ENCODE results near the gene FBXO45. TPM values are rescaled to one million over a fixed set of nuclear protein-coding genes. Genes with fewer than 3 reads are reported as not detected.
A peak's percentile ranks its signal among the peaks of the same experiment; 100 is the strongest.
"Not testable (repeated sequence)": the region's sequence is repeated elsewhere in the genome, so short reads cannot be mapped to it uniquely, and the experiment has no call there.

The FBXO45 gene
- 0.64 TPM for total RNA-seq

- Histone ChIP-seq H3K4me3 (peak within 1 kb of the TSS; percentile 92 to 94), H3K27me3 (no peaks in the 10 kb centered on the region), H3K27ac (peak within 1 kb of the TSS; percentile 85 to 92), H3K9me3 (no peaks in the 10 kb centered on the region), H3K36me3 (no peaks in the 10 kb centered on the region), H3K4me1 (peaks cover 8 to 14% of the 10 kb centered on the region in 2 donors)
- intact Hi-C loops (cut with DNase I): loop anchor here (1.0 to 2.0 kb wide), 6 partner anchors 66 to 374 kb away; partner anchors contain the start of genes DYNLT2B, NCBP2, PCYT1A and RNF168
- DNase-seq (ENCODE audit: low spot score in 2 of 2): peak; percentile 86 to 96
- no peak for TF ChIP-seq CTCF (IDR thresholded peaks at IDR 0.05)
These were observed at the start of gene FBXO45, which contains the start of gene WDR53 for GRCh38 chr3:196568246-196569002. TSS of gene FBXO45 (plus strand) at chr3:196568660. CDS start at chr3:196568985, 325 bp downstream. TSS of gene WDR53 (minus strand) at chr3:196568554. CDS start at chr3:196561475, 7,079 bp downstream.

DNA sequence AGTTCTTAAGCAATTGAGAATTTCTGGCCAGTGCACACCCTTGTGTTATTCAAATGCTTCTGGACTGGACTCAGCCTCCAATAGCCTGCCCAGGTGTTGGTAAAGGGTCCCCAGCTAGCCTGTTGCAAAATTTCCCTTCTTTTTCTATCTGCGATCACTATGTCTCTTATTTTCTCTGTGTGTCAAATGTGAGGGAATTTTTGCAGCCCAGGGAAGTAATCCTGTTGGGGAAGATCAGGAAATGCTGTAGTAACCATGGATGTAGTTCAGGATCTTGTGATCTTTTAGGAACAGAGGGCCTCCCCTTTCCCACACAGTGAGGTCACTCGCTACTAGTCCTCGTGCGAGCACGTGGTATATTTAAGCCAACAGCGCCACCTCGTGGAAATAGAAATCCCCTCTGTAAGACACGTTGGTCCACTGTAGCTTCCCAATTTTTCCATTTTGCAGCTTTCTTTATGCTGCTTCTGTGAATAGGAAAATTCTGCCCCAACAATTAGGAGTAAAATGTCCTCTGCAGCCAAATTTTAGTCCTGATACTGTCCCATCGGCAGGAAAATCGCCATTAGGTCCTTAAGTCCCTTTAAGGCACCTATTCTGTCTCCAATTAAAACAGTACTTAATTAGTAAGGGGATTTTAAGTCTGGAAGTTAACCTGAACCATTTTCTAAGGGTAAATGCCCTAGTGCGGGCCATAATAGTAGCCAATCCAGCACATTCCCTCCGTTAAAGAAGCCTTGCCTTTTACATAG, 49.3 kb upstream of the FBXO45 start:
- no peaks in the 10 kb centered on the region for H3K36me3 ChIP-seq
- intact Hi-C loops (cut with DNase I): no loop called here
- no peaks in the 10 kb centered on the region for H3K27me3 ChIP-seq
- peak in 1 of 2 donors; percentile 68 for DNase-seq (ENCODE audit: low spot score in 2 of 2)
- no peak overlapping the region for H3K27ac ChIP-seq
- H3K9me3 ChIP-seq: peaks cover 17 to 31% of the 10 kb centered on the region in 2 donors
- no peak overlapping the region for H3K4me3 ChIP-seq
- peak in 1 of 3 experiments; percentile 40 for TF ChIP-seq CTCF (IDR thresholded peaks at IDR 0.05)
- no peaks in the 10 kb centered on the region for H3K4me1 ChIP-seq

GRCh38 chr3:196519718-196520082, 48.8 kb upstream of the FBXO45 start:
- no peak for DNase-seq (ENCODE audit: low spot score in 2 of 2)
- intact Hi-C loops (cut with DNase I): no loop called here
- Histone ChIP-seq H3K4me1 (no peaks in the 10 kb centered on the region), H3K4me3 (no peak overlapping the region), H3K27ac (no peak overlapping the region), H3K27me3 (no peaks in the 10 kb centered on the region), H3K9me3 (peaks cover 17 to 31% of the 10 kb centered on the region in 2 donors), H3K36me3 (no peaks in the 10 kb centered on the region)
- TF ChIP-seq CTCF (IDR thresholded peaks at IDR 0.05): no peak

DNA sequence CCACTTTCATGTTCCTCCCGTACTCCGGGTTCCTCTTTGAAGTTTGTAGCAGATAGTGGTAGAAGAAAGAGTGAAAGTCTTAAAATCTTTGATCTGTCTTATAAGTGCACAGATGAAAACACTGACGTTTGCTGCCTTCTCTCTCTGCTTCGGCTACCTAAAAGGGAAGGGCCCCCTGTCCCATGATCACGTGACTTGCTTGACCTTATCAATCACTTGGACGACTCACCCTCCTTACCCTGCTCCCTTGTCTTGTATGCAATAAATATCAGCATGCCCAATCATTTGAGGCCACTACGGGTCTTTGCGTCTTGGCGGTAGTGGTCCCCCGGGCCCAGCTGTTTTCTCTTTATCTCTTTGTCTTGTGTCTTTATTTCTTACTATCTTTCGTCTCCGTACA, 47.2 kb upstream of the FBXO45 start:
- peaks cover 17 to 31% of the 10 kb centered on the region in 2 donors for H3K9me3 ChIP-seq
- H3K4me3 ChIP-seq; H3K36me3 ChIP-seq; DNase-seq (ENCODE audit: low spot score in 2 of 2); H3K27ac ChIP-seq; H3K27me3 ChIP-seq; intact Hi-C loops (cut with DNase I); H3K4me1 ChIP-seq: not testable (repeated sequence)

- no peak for TF ChIP-seq CTCF (IDR thresholded peaks at IDR 0.05)
- H3K27ac ChIP-seq: no peak overlapping the region
- intact Hi-C loops (cut with DNase I): loop anchor here (2.0 kb wide), 1 partner anchor 269 kb away; no protein-coding TSS in a partner anchor
These were observed 44.6 kb upstream of the FBXO45 start for GRCh38 chr3:196523841-196524240.

GRCh38 chr3:196524527-196524926, 43.9 kb upstream of the FBXO45 start:
- Histone ChIP-seq H3K9me3 (peaks cover 13 to 14% of the 10 kb centered on the region in 2 donors), H3K27ac (no peak overlapping the region), H3K4me1 (peaks cover 0 to 2% of the 10 kb centered on the region in 2 donors), H3K4me3 (no peak overlapping the region), H3K36me3 (no peaks in the 10 kb centered on the region), H3K27me3 (no peaks in the 10 kb centered on the region)
- TF ChIP-seq CTCF (IDR thresholded peaks at IDR 0.05): no peak
- intact Hi-C loops (cut with DNase I): no loop called here
- DNase-seq (ENCODE audit: low spot score in 2 of 2): no peak

More at GRCh38 chr3:196523841-196524240, 44.6 kb upstream of the FBXO45 start:
- peaks cover 17 to 21% of the 10 kb centered on the region in 2 donors for H3K9me3 ChIP-seq
- no peaks in the 10 kb centered on the region for H3K27me3 ChIP-seq
- DNase-seq (ENCODE audit: low spot score in 2 of 2): no peak
- H3K36me3 ChIP-seq: no peaks in the 10 kb centered on the region
- no peak overlapping the region for H3K4me3 ChIP-seq
- no peaks in the 10 kb centered on the region for H3K4me1 ChIP-seq

Data from ascending aorta (tissue), 2 donors.